ENCODE measurements around the gene TFIP11.

TFIP11 gene

DNA sequence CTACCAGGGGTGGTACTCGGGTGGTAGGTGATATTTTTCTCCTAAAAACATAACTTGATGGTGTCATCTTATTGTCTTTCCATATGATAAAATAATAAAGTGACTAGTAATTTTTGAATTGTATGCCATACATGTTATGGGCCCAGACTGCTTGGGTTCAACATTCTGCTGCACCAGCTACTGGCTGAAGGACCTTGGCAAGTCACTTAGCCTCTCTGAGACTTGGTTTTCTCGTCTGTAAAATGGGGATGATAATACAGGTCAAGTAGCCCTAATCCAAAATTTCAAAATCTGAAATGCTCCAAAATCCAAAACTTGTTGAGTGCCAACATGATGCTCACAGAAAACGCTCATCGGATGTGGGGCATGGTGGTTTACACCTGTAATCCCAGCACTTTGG, 35.6 kb upstream of the TFIP11 start:
- H3K27ac ChIP-seq, result no peak overlapping the region
- no peaks in the 10 kb centered on the region for H3K27me3 ChIP-seq (ENCODE audit: control insufficient read depth, insufficient read depth, low read length)
- no peak overlapping the region for H3K4me3 ChIP-seq (ENCODE audit: low read depth, low read length)
- H3K4me2 ChIP-seq (ENCODE audit: low read length), result no peak overlapping the region
- H2AFZ ChIP-seq, result no peak overlapping the region
- no peaks in the 10 kb centered on the region for H3K79me2 ChIP-seq
- H3K9me3 ChIP-seq (ENCODE audit: control insufficient read depth, low read length), result no peaks in the 10 kb centered on the region
- TF ChIP-seq, protein P1, sequence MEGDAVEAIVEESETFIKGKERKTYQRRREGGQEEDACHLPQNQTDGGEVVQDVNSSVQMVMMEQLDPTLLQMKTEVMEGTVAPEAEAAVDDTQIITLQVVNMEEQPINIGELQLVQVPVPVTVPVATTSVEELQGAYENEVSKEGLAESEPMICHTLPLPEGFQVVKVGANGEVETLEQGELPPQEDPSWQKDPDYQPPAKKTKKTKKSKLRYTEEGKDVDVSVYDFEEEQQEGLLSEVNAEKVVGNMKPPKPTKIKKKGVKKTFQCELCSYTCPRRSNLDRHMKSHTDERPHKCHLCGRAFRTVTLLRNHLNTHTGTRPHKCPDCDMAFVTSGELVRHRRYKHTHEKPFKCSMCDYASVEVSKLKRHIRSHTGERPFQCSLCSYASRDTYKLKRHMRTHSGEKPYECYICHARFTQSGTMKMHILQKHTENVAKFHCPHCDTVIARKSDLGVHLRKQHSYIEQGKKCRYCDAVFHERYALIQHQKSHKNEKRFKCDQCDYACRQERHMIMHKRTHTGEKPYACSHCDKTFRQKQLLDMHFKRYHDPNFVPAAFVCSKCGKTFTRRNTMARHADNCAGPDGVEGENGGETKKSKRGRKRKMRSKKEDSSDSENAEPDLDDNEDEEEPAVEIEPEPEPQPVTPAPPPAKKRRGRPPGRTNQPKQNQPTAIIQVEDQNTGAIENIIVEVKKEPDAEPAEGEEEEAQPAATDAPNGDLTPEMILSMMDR (IDR thresholded peaks at IDR 0.05), result no peak
- H3K9ac ChIP-seq, result no peak overlapping the region
- no peaks in the 10 kb centered on the region for H3K36me3 ChIP-seq (ENCODE audit: control insufficient read depth, insufficient read depth, low read length)
- H3K4me1 ChIP-seq, result no peaks in the 10 kb centered on the region

DNA sequence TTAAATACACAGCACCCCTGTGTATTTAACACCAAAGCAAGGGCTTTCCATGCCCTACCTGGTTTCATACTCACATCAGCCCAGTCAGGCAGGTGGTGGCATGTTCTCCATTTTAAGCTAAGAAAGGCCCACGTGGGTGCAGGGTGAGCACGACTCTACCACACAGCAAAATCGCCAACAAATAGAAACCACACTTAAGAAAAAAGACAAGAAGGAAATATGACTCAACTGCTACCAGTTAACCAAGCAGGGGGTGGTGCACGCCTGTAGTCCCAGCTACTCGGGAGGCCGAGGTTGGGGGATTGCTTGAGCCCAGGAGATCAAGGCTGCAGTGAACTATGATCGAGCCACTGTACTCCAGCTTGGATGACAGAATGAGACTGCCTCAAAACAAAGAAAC, 35.2 kb upstream of the TFIP11 start:
- Histone ChIP-seq H3K4me3 (ENCODE audit: low read depth, low read length) (no peak overlapping the region), H3K4me1 (no peaks in the 10 kb centered on the region), H3K36me3 (ENCODE audit: control insufficient read depth, insufficient read depth, low read length) (no peaks in the 10 kb centered on the region), H3K4me2 (ENCODE audit: low read length) (no peak overlapping the region), H3K27ac (no peak overlapping the region), H3K9ac (no peak overlapping the region), H3K9me3 (ENCODE audit: control insufficient read depth, low read length) (no peaks in the 10 kb centered on the region), H3K79me2 (no peaks in the 10 kb centered on the region), H3K27me3 (ENCODE audit: control insufficient read depth, insufficient read depth, low read length) (no peaks in the 10 kb centered on the region), H2AFZ (no peak overlapping the region)
- TF ChIP-seq, protein P1 (IDR thresholded peaks at IDR 0.05), result no peak

DNA sequence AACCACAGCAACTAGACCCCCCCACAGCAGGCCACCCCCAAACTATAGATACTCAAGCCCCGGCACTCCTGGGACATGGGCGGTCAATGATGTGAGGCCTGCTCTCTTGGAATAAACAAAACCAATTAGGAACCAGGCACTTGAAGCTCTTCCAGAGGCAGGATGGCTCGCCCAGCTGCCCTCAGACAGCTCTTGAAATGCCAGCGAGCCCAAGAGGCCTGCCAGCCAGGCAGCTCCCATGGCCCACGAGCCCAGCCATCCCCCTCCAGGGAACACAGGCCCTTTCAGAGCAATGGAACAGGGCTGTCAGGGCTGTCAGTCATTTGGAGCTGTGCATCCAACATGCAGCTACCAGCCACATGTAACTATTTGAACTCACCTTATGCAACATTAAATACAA, 34.0 kb upstream of the TFIP11 start:
- H3K4me1 ChIP-seq, result no peaks in the 10 kb centered on the region
- H3K9me3 ChIP-seq (ENCODE audit: control insufficient read depth, low read length), result no peaks in the 10 kb centered on the region
- TF ChIP-seq, protein P1 (IDR thresholded peaks at IDR 0.05), result no peak
- H3K27ac ChIP-seq, result no peak overlapping the region
- no peak overlapping the region for H3K9ac ChIP-seq
- no peak overlapping the region for H3K4me3 ChIP-seq (ENCODE audit: low read depth, low read length)
- H2AFZ ChIP-seq, result no peak overlapping the region
- H3K36me3 ChIP-seq (ENCODE audit: control insufficient read depth, insufficient read depth, low read length), result no peaks in the 10 kb centered on the region
- H3K4me2 ChIP-seq (ENCODE audit: low read length), result no peak overlapping the region
- no peaks in the 10 kb centered on the region for H3K79me2 ChIP-seq
- no peaks in the 10 kb centered on the region for H3K27me3 ChIP-seq (ENCODE audit: control insufficient read depth, insufficient read depth, low read length)

DNA sequence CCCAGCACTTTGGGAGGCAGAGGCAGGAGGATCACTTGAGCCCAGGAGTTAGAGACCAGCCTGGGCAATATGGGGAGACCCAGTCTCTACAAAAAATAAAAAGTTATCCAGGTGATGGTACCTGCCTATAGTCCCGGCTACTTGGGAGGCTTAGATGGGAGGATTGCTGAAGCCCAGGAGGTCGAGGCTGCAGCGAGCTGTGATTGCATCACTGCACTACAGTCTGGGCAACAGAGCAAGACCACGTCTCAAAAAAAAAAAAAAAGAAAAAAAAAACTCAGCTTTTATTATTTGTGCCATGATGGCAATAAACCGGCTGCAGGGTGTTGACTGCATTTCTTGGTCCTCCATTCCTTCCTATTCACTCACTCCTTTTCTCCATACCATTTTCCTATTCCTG, 33.6 kb upstream of the TFIP11 start:
- Histone ChIP-seq H3K9ac (no peak overlapping the region), H2AFZ (no peak overlapping the region), H3K79me2 (no peaks in the 10 kb centered on the region), H3K4me2 (ENCODE audit: low read length) (no peak overlapping the region), H3K27me3 (ENCODE audit: control insufficient read depth, insufficient read depth, low read length) (no peaks in the 10 kb centered on the region), H3K36me3 (ENCODE audit: control insufficient read depth, insufficient read depth, low read length) (no peaks in the 10 kb centered on the region), H3K27ac (no peak overlapping the region), H3K4me1 (no peaks in the 10 kb centered on the region), H3K9me3 (ENCODE audit: control insufficient read depth, low read length) (no peaks in the 10 kb centered on the region), H3K4me3 (ENCODE audit: low read depth, low read length) (no peak overlapping the region)
- TF ChIP-seq, protein P1 (IDR thresholded peaks at IDR 0.05), result no peak

DNA sequence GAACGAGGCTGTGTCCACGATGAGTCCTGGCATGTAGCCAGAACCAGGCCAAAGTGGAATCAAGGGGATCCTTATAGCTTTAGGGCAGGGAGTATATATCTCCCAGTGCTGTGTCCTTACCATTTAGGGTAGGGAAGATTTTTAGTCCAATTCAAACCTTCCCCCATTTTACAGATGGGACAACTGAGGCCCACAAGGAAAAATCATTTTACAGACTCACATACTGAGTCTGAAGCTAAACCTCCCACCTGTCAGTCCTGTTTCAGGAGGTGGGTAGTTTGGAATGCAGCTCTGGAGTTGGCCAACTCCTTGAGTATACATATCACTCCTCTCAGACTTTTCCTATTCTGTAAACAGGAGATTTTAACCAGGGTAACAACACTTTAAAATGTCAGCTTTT, 33.1 kb upstream of the TFIP11 start:
- Histone ChIP-seq H3K9me3 (ENCODE audit: control insufficient read depth, low read length) (no peaks in the 10 kb centered on the region), H3K36me3 (ENCODE audit: control insufficient read depth, insufficient read depth, low read length) (no peaks in the 10 kb centered on the region), H3K9ac (no peak overlapping the region), H2AFZ (no peak overlapping the region), H3K4me3 (ENCODE audit: low read depth, low read length) (no peak overlapping the region), H3K4me1 (no peaks in the 10 kb centered on the region), H3K79me2 (no peaks in the 10 kb centered on the region), H3K27me3 (ENCODE audit: control insufficient read depth, insufficient read depth, low read length) (no peaks in the 10 kb centered on the region), H3K4me2 (ENCODE audit: low read length) (no peak overlapping the region), H3K27ac (no peak overlapping the region)
- TF ChIP-seq, protein P1 (IDR thresholded peaks at IDR 0.05), result no peak
